ENCODE measurements around the gene RING1.

RING1 gene

DNA sequence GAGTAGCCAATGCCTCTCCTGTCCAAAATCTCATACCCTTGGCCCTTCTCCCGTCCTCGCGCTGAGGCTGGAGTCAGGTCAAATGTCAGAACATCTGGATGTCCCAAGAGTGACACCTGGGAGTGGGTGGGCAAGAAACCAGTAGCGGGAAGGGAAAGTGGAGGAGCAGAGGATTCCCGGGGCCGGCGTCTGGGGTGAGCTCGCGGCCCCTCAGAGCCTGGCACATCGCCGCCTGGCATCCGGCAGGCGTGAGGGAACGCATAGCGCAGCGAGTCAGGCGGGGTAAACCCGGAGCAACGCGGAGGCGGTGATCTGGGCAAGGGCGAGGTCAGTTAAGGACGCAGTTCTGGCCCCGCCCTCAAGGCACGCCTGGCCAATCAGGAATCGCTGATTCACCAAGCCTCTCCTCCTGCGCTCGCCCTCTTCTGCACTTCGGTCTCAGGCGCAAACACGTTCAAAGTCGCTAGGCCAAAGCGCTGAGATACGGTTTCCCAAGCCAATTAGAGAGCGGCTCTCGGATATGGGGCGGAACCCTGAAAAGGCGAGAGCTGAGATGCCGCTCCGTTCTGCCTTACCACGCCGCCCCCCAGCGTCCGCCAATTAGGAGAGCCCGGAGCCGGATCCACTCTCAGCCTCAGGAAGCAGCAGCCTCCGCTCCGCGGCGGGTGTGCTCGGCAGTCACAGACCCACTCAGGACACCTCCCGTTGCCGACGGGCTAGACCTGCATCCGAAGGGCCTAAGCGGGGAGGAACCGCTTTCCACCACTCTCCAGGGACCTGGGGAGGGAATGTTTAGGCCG is 40.8 kb downstream of the RING1 start:
- H3K4me2 ChIP-seq (ENCODE audit: low read length) = peak overlapping the region; percentile 93
- H3K27ac ChIP-seq = peak overlapping the region; percentile 94
- H3K9me3 ChIP-seq (ENCODE audit: control insufficient read depth, low read length) = no peaks in the 10 kb centered on the region
- H2AFZ ChIP-seq = peak overlapping the region; percentile 89
- peaks cover 10% of the 10 kb centered on the region for H3K4me1 ChIP-seq
- no peaks in the 10 kb centered on the region for H3K27me3 ChIP-seq (ENCODE audit: control insufficient read depth, insufficient read depth, low read length)
- H3K4me3 ChIP-seq (ENCODE audit: low read depth, low read length) = peak overlapping the region; percentile 71
- H3K79me2 ChIP-seq = no peaks in the 10 kb centered on the region
- H3K9ac ChIP-seq = peak overlapping the region; percentile 42
- TF ChIP-seq, protein P1, sequence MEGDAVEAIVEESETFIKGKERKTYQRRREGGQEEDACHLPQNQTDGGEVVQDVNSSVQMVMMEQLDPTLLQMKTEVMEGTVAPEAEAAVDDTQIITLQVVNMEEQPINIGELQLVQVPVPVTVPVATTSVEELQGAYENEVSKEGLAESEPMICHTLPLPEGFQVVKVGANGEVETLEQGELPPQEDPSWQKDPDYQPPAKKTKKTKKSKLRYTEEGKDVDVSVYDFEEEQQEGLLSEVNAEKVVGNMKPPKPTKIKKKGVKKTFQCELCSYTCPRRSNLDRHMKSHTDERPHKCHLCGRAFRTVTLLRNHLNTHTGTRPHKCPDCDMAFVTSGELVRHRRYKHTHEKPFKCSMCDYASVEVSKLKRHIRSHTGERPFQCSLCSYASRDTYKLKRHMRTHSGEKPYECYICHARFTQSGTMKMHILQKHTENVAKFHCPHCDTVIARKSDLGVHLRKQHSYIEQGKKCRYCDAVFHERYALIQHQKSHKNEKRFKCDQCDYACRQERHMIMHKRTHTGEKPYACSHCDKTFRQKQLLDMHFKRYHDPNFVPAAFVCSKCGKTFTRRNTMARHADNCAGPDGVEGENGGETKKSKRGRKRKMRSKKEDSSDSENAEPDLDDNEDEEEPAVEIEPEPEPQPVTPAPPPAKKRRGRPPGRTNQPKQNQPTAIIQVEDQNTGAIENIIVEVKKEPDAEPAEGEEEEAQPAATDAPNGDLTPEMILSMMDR (IDR thresholded peaks at IDR 0.05) = peak; percentile 21
- no peaks in the 10 kb centered on the region for H3K36me3 ChIP-seq (ENCODE audit: control insufficient read depth, insufficient read depth, low read length)

DNA sequence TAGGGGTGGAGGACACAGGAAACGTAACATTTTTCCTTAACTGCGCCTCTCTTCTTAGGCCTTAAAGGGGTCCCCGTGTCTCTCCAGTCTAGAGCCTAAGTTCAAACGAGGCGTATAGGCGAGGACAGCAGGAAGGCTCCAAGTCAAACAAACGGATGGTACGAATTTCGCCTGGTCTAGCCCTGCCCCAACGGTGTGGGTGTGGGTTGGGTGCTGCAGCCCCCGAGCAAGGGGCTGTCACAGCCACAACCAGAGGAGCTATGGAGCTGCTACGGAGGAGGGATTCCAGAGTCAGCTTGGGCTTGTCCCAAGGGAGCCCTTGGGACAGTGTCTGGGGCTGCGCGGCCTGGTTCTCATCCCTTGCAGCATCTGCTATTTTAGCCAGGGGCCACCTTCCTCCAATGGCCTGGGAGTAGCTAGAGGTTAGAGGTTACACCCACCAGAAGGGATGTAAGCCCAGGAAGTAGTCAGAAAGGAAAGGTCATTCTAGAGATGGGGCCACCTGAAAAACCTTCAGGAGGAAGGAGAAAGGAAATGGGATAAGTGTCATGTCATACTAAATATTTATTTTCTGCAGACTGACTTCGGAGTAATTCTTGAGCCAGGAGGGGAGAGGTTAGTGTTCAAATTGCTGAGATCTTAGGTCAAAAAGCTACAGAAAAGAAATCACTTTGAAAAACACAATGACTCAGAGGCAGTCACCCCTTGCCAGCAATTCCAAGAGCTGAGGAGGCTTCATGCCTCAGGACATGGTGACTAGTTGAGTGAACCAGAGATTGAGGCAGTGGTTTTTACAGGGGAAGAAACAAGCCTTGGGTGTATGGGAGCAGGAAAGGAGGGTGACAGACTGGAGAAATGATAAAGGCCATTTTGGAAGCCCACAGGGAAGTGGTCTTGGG is 41.7 kb downstream of the RING1 start:
- Histone ChIP-seq H2AFZ (peak overlapping the region; percentile 89), H3K27me3 (ENCODE audit: control insufficient read depth, insufficient read depth, low read length) (no peaks in the 10 kb centered on the region), H3K9ac (peak overlapping the region; percentile 42), H3K36me3 (ENCODE audit: control insufficient read depth, insufficient read depth, low read length) (no peaks in the 10 kb centered on the region), H3K27ac (peak overlapping the region; percentile 94), H3K9me3 (ENCODE audit: control insufficient read depth, low read length) (no peaks in the 10 kb centered on the region), H3K4me3 (ENCODE audit: low read depth, low read length) (peak overlapping the region; percentile 71), H3K79me2 (no peaks in the 10 kb centered on the region), H3K4me2 (ENCODE audit: low read length) (peak overlapping the region; percentile 93), H3K4me1 (peaks cover 10% of the 10 kb centered on the region)
- TF ChIP-seq, protein P1 (IDR thresholded peaks at IDR 0.05) = no peak

DNA sequence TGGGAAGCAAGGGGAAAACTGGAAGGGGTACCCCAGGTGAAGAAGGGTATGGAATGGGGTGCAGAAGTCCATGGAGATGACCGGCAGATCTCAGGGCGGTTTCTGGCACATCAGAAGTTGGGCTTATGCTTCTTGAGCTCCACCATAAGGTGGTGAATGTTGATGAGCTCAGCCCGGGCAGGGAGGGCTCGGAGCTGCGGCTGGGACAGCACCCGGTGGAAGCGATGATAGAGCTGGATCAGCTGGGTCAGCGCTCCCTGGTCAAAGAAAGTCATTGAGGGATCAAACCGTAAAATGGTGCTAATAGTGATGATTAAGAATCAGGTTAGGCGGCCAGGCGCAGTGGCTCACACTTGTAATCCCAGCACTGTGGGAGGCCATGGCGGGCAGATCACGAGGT is 42.4 kb downstream of the RING1 start:
- H2AFZ ChIP-seq = no peak overlapping the region
- no peak overlapping the region for H3K4me2 ChIP-seq (ENCODE audit: low read length)
- no peaks in the 10 kb centered on the region for H3K9me3 ChIP-seq (ENCODE audit: control insufficient read depth, low read length)
- H3K36me3 ChIP-seq (ENCODE audit: control insufficient read depth, insufficient read depth, low read length) = no peaks in the 10 kb centered on the region
- H3K79me2 ChIP-seq = no peaks in the 10 kb centered on the region
- peaks cover 10% of the 10 kb centered on the region for H3K4me1 ChIP-seq
- H3K27me3 ChIP-seq (ENCODE audit: control insufficient read depth, insufficient read depth, low read length) = no peaks in the 10 kb centered on the region
- TF ChIP-seq, protein P1 (IDR thresholded peaks at IDR 0.05) = no peak
- no peak overlapping the region for H3K9ac ChIP-seq
- no peak overlapping the region for H3K27ac ChIP-seq
- no peak overlapping the region for H3K4me3 ChIP-seq (ENCODE audit: low read depth, low read length)

DNA sequence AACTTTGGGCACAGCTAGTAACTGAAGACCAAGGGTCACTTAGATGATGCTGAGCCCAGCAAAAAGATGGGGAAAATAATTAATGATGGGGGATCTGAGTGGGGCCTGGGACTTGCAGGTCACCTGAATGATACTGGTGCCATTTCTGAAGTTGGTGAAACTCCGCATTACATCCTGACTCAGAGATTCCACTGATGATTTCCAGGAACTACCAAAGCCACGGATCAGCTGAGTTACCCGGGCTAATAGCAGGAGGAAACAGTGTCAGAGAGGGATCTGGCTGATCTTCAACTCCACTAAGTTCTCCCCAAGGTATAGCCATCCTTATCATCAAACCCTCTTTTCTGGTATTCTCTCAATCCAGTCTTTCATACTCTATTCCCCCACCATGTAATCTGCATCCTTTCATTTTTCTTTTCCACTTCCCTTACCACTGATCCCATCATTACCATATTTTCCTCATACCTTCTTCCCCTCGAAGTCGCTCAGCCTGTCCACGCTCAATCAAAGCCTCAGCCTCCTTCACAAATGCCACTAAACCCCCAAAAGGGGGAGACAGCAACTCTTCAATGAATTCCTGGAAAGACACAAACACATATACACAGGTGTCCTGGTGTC is 43.2 kb downstream of the RING1 start:
- Histone ChIP-seq H3K9ac (no peak overlapping the region), H3K36me3 (ENCODE audit: control insufficient read depth, insufficient read depth, low read length) (no peaks in the 10 kb centered on the region), H3K4me2 (ENCODE audit: low read length) (no peak overlapping the region), H3K27ac (no peak overlapping the region), H3K4me1 (peaks cover 10% of the 10 kb centered on the region), H3K79me2 (no peaks in the 10 kb centered on the region), H3K4me3 (ENCODE audit: low read depth, low read length) (no peak overlapping the region), H2AFZ (no peak overlapping the region), H3K27me3 (ENCODE audit: control insufficient read depth, insufficient read depth, low read length) (no peaks in the 10 kb centered on the region), H3K9me3 (ENCODE audit: control insufficient read depth, low read length) (no peaks in the 10 kb centered on the region)
- TF ChIP-seq, protein P1 (IDR thresholded peaks at IDR 0.05) = no peak
